ENCODE results near the gene HTRA2.

HTRA2 gene

DNA sequence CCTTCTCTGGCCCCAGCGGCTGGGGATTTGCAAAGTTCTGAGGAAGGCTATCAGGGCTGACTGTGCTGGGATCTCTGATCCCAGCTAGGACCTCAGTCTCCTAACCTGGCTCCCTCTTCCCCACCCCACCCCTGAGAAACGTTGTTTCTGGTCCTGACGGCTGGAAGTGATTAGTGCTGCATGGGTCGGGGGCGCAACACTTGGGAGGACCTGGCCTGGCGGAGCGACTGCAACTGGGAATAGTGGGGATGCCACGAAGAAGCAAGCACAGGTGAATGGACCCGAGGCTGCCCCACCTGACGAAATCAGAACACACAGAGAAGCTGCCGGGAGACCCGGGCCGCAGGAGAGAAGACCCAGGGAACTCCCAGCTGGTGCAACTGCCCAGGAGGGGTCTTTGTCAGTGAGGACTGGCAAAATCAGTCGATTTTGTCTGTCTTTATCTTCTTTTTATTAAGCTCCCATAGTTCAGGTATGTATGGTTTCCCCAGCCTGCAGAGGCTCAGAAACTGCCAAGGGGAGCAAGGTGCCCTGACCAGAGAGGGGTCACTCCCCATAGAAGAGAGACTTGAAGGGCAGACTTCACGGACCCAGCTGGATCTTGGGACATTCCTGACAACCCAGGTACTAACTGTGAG, 29.7 kb upstream of the HTRA2 start:
- Mint-ChIP-seq H3K27ac (peak overlapping the region in 2 of 3 experiments; percentile 75 to 78), H3K9me3 (no peaks in the 10 kb centered on the region), H3K27me3 (ENCODE audit: low read depth) (peaks cover 100% of the 10 kb centered on the region), H3K4me1 (peaks cover 48% of the 10 kb centered on the region), H3K4me3 (peak overlapping the region; percentile 70 to 87 (median 75)), H3K36me3 (ENCODE audit: low read depth) (peaks cover 23% of the 10 kb centered on the region)
- TF ChIP-seq, protein P1, sequence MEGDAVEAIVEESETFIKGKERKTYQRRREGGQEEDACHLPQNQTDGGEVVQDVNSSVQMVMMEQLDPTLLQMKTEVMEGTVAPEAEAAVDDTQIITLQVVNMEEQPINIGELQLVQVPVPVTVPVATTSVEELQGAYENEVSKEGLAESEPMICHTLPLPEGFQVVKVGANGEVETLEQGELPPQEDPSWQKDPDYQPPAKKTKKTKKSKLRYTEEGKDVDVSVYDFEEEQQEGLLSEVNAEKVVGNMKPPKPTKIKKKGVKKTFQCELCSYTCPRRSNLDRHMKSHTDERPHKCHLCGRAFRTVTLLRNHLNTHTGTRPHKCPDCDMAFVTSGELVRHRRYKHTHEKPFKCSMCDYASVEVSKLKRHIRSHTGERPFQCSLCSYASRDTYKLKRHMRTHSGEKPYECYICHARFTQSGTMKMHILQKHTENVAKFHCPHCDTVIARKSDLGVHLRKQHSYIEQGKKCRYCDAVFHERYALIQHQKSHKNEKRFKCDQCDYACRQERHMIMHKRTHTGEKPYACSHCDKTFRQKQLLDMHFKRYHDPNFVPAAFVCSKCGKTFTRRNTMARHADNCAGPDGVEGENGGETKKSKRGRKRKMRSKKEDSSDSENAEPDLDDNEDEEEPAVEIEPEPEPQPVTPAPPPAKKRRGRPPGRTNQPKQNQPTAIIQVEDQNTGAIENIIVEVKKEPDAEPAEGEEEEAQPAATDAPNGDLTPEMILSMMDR (IDR thresholded peaks at IDR 0.05; ENCODE audit: unreplicated experiment in 3 of 3) = no peak

- Mint-ChIP-seq H3K27me3 (ENCODE audit: low read depth) (peaks cover 100% of the 10 kb centered on the region), H3K27ac (no peak overlapping the region), H3K36me3 (ENCODE audit: low read depth) (peaks cover 25% of the 10 kb centered on the region), H3K4me3 (peak overlapping the region; percentile 70 to 87 (median 77)), H3K4me1 (peaks cover 51% of the 10 kb centered on the region), H3K9me3 (no peaks in the 10 kb centered on the region)
- TF ChIP-seq, protein P1 (IDR thresholded peaks at IDR 0.05; ENCODE audit: unreplicated experiment in 3 of 3) = no peak
Observed at GRCh38 chr2:74500578-74500946, 29.2 kb upstream of the HTRA2 start.

- Mint-ChIP-seq H3K27me3 (ENCODE audit: low read depth) (peaks cover 96% of the 10 kb centered on the region), H3K9me3 (no peaks in the 10 kb centered on the region), H3K27ac (peak overlapping the region; percentile 61 to 83 (median 63)), H3K4me1 (peaks cover 53% of the 10 kb centered on the region), H3K36me3 (ENCODE audit: low read depth) (peaks cover 21% of the 10 kb centered on the region), H3K4me3 (peak overlapping the region; percentile 77 to 87 (median 81))
- TF ChIP-seq, protein P1 (IDR thresholded peaks at IDR 0.05; ENCODE audit: unreplicated experiment in 3 of 3) = no peak
Observed at GRCh38 chr2:74501335-74502071, 28.2 kb upstream of the HTRA2 start.

DNA sequence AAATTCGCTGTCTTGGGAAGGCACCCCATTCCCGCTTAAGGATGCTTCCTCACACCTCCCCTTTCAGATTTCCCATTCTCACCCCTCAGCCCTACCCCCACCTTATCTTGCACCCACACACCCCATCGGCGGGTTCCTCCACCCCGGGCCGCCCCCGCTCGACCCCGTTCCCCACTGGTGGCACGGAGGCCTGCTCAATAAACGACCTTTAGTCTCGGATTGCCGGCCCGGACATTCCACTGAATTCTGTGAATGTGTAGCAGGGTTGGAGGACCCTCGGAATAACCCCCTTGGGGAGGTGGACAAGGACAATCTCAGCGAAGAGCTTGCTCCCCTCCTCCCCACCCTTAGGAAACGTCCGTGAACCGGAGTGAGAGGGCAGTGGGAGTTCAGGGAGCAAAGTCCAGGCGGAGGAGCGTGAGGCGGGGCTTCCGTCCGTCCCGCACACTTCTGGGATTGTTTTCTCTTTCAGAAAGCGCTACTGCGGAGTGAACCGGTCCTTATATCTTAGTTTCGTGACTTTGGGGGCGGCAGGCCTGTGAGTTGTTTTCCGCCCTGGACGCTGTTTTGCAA, 27.5 kb upstream of the HTRA2 start:
- Mint-ChIP-seq H3K27me3 (ENCODE audit: low read depth) (peaks cover 96% of the 10 kb centered on the region), H3K27ac (peak overlapping the region; percentile 61 to 83 (median 63)), H3K36me3 (ENCODE audit: low read depth) (peaks cover 27% of the 10 kb centered on the region), H3K4me3 (peak overlapping the region; percentile 77 to 87 (median 81)), H3K9me3 (no peaks in the 10 kb centered on the region), H3K4me1 (peaks cover 60% of the 10 kb centered on the region)
- TF ChIP-seq, protein P1 (IDR thresholded peaks at IDR 0.05; ENCODE audit: unreplicated experiment in 3 of 3) = no peak

GRCh38 chr2:74502720-74503505, 26.8 kb upstream of the HTRA2 start:
- Mint-ChIP-seq H3K27me3 (ENCODE audit: low read depth) (peaks cover 95% of the 10 kb centered on the region), H3K4me3 (peak overlapping the region; percentile 77 to 87 (median 81)), H3K9me3 (no peaks in the 10 kb centered on the region), H3K36me3 (ENCODE audit: low read depth) (peaks cover 31% of the 10 kb centered on the region), H3K27ac (peak overlapping the region; percentile 61 to 83 (median 63)), H3K4me1 (peaks cover 64% of the 10 kb centered on the region)
- TF ChIP-seq, protein P1 (IDR thresholded peaks at IDR 0.05; ENCODE audit: unreplicated experiment in 3 of 3) = no peak
